NCI-H187 (cell line): ENCODE results near the gene DIAPH2.

Experiments used
- DNase-seq, 2 experiments: peaks; one replicate each; lab custom pipeline; 2025; lab: John Stamatoyannopoulos, UW

Gene DIAPH2

GRCh38 chrX:97189668-97190067, 505.0 kb downstream of the DIAPH2 start:
- no peak for DNase-seq

- DNase-seq, result no peak
Measured at GRCh38 chrX:97199501-97199900, 514.9 kb downstream of the DIAPH2 start.

- no peak for DNase-seq
Measured at GRCh38 chrX:97200454-97200853, 515.8 kb downstream of the DIAPH2 start.

GRCh38 chrX:97210501-97210900, 525.9 kb downstream of the DIAPH2 start:
- DNase-seq, result no peak

- DNase-seq, result no peak
Measured at GRCh38 chrX:97211070-97211469, 526.4 kb downstream of the DIAPH2 start.

- DNase-seq, result no peak
Measured at GRCh38 chrX:97215186-97215585, 530.5 kb downstream of the DIAPH2 start.

- DNase-seq, result no peak
Measured at GRCh38 chrX:97224148-97224547, 539.5 kb downstream of the DIAPH2 start.

- DNase-seq, result no peak
Measured at GRCh38 chrX:97229318-97229717, 544.7 kb downstream of the DIAPH2 start.

GRCh38 chrX:97230948-97231347, 546.3 kb downstream of the DIAPH2 start:
- DNase-seq, result no peak

- DNase-seq, result no peak
Measured at GRCh38 chrX:97234471-97235081, 549.9 kb downstream of the DIAPH2 start.

- DNase-seq, result no peak
Measured at GRCh38 chrX:97238632-97239031, 554.0 kb downstream of the DIAPH2 start.

- DNase-seq, result no peak
Measured at GRCh38 chrX:97252111-97252510, 567.5 kb downstream of the DIAPH2 start.

GRCh38 chrX:97260679-97261078, 576.0 kb downstream of the DIAPH2 start:
- no peak for DNase-seq

GRCh38 chrX:97266406-97267121, 581.9 kb downstream of the DIAPH2 start:
- no peak for DNase-seq

- DNase-seq, result no peak
Measured at GRCh38 chrX:97267396-97268181, 582.9 kb downstream of the DIAPH2 start.

- DNase-seq, result no peak
Measured at GRCh38 chrX:97268182-97268680, 583.6 kb downstream of the DIAPH2 start.

GRCh38 chrX:97284531-97284930, 599.9 kb downstream of the DIAPH2 start:
- no peak for DNase-seq

GRCh38 chrX:97290199-97290598, 605.6 kb downstream of the DIAPH2 start:
- DNase-seq, result no peak

- no peak for DNase-seq
Measured at GRCh38 chrX:97294041-97294440, 609.4 kb downstream of the DIAPH2 start.

- DNase-seq, result no peak
Measured at GRCh38 chrX:97295954-97296353, 611.3 kb downstream of the DIAPH2 start.

GRCh38 chrX:97306771-97307470, 622.3 kb downstream of the DIAPH2 start:
- DNase-seq, result no peak

GRCh38 chrX:97308171-97308570, 623.5 kb downstream of the DIAPH2 start:
- no peak for DNase-seq
